Muscle of back (tissue), 11 donors: ENCODE results near the gene YJEFN3. TPM values are rescaled to one million over a fixed set of nuclear protein-coding genes. Genes with fewer than 3 reads are reported as not detected.

Experiments
- DNase-seq, 3 donors: peaks; one replicate each; pipeline versions ENCODE4 v3.0.0 to v3.0.0-alpha.2; 2013
- polyA plus RNA-seq, 10 donors: library from polyadenylated mRNA; unstranded; fragments of 120-200 nt; gene quantifications; one replicate each; pipeline ENCODE4 v1.2.1, GENCODE V29; 2013; ENCODE audit not compliant: insufficient read length in 10 of 10

Gene YJEFN3
- polyA plus RNA-seq, 10 donors = 2.8 to 11.4 (median 5.8) TPM

GRCh38 chr19:19495614-19496603, 32.8 kb upstream of the YJEFN3 start:
- DNase-seq = no peak

- DNase-seq = no peak
These were observed 30.3 kb upstream of the YJEFN3 start for GRCh38 chr19:19498255-19498991.

- no peak for DNase-seq
These were observed 29.3 kb upstream of the YJEFN3 start for GRCh38 chr19:19499272-19499995.

- no peak for DNase-seq
These were observed 27.6 kb upstream of the YJEFN3 start for GRCh38 chr19:19500975-19501644.

- DNase-seq = no peak
These were observed 26.9 kb upstream of the YJEFN3 start for GRCh38 chr19:19501798-19502197.

GRCh38 chr19:19502281-19502680, 26.4 kb upstream of the YJEFN3 start:
- no peak for DNase-seq

GRCh38 chr19:19502808-19503602, 25.7 kb upstream of the YJEFN3 start:
- no peak for DNase-seq

- DNase-seq = no peak
These were observed 23.7 kb upstream of the YJEFN3 start for GRCh38 chr19:19504754-19505668.

GRCh38 chr19:19505669-19506326, 22.9 kb upstream of the YJEFN3 start:
- no peak for DNase-seq

GRCh38 chr19:19506592-19506991, 22.1 kb upstream of the YJEFN3 start:
- DNase-seq = no peak

GRCh38 chr19:19507354-19507753, 21.4 kb upstream of the YJEFN3 start:
- no peak for DNase-seq

- no peak for DNase-seq
These were observed 20.5 kb upstream of the YJEFN3 start for GRCh38 chr19:19508217-19508616.

GRCh38 chr19:19510432-19510831, 18.3 kb upstream of the YJEFN3 start:
- DNase-seq = no peak

- no peak for DNase-seq
These were observed 15.0 kb upstream of the YJEFN3 start for GRCh38 chr19:19513682-19514081.

GRCh38 chr19:19514215-19514657, 14.5 kb upstream of the YJEFN3 start:
- peak; percentile 48 to 93 (median 86) for DNase-seq

GRCh38 chr19:19514881-19515641, 13.7 kb upstream of the YJEFN3 start, which contains the start of gene TSSK6:
TSSK6 (minus strand) TSS chr19:19515548; CDS start chr19:19515427, 121 bp downstream.
- no peak for DNase-seq

- peak; percentile 95 to 98 (median 96) for DNase-seq
These were observed 12.8 kb upstream of the YJEFN3 start, which contains the start of gene NDUFA13 for GRCh38 chr19:19515642-19516519. NDUFA13 (plus strand) TSS chr19:19516225; CDS start chr19:19516239, 14 bp downstream.
